NCI-H146 treated with DMSO at 0.1 percent for 48 hours (cell line): ENCODE data around the gene ZSCAN29.
A peak's percentile ranks its signal among the peaks of the same experiment; 100 is the strongest.
"Not testable (repeated sequence)": the region's sequence is repeated elsewhere in the genome, so short reads cannot be mapped to it uniquely, and the experiment has no call there.

ENCODE experiments used
- DNase-seq: peaks from one replicate; lab custom pipeline; 2025; ENCODE audit not compliant: unreplicated experiment; lab: John Stamatoyannopoulos, UW

The ZSCAN29 gene

DNA sequence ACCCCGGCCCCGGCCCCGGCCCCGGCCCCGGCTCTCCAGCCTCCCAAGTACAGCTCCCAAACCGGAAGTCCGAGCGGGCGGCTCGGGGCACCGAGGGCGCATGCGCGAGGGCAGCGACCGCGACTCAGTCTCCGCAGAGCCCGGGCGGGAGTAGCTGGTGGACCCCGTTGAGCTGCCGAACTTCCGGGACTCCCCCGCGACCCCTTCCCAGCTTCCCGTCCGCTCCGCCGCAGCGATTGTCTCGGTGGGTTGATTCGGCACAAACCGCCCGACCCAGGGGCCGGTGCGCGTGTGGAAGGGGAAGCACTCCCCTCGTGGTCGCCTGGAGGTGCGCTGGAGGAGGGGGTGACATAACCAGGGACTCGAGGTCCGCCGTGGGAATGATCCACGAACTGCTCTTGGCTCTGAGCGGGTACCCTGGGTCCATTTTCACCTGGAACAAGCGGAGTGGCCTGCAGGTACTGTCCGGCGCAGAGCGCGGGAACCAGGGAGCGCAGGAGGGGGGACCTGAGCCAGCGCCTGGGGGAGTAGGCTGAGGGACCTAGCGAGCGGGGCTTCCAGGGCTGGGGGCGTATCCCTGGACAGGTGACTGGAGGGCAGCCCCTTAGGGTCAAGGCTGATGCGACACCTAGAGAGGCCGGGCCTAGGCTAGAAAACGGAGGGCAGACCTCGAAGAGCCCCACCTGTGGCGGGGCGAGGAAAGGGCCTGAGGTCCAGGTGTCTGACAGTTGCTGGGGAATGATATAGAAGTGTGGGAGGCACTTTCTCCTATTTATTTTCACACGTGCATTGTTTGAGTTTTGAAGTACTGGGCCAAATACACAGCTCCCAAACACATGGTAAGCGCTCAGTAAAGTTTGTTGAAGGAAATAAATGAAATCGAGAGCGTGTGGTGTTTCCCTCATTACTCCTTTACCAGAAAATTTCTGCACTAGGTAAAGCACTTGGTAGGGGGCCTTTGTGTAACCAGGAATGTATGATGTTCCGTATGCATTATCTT is at the start of gene ZSCAN29, which contains the start of gene TUBGCP4:
TSS of gene ZSCAN29 (minus strand) at position 69 of the 1,000 bp plus-strand sequence. CDS start 1,130 bp downstream, outside the sequence.
TSS of gene TUBGCP4 (plus strand) at position 127 of the 1,000 bp plus-strand sequence. CDS start at position 381, 254 bp downstream.
- peak; percentile 72 for DNase-seq

DNA sequence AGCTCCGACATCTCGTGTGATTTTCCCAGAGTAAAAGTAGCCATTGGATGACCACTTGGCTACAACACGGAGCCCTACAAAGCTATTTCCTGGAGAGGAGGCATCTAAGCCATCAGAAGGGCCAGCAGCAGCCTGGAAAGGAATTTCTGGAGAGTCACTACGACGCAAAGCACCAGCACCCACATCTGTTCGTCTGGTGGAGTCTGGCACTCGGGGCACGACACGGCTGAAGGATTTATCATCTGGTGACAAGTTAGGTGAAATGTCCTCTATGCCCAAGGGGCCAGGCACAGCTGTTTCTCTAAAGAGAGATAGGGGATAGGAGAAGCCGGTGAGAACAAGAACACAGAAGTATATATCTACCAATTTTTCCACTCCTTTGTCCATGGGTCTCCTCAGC is 49.6 kb upstream of the ZSCAN29 start:
- DNase-seq = no peak

DNA sequence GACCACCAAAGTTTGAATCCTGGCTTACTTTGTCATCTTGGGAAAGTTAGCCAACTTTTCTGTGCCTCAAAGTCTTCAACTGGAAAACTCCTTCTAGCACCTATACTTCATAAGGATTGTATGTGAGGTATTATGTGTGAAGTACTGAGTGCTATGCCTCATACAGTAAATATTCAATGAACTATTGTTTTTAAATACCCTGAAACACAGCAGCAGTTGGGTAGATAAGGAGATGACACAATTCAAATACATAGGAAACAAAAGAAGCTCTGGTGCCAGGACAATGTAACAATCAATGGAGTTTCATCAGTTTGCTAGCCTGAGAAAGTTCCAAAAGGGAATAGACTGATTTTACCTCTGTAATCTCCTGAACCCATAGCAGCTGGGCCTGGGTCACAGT is 43.4 kb upstream of the ZSCAN29 start:
- no peak for DNase-seq

DNA sequence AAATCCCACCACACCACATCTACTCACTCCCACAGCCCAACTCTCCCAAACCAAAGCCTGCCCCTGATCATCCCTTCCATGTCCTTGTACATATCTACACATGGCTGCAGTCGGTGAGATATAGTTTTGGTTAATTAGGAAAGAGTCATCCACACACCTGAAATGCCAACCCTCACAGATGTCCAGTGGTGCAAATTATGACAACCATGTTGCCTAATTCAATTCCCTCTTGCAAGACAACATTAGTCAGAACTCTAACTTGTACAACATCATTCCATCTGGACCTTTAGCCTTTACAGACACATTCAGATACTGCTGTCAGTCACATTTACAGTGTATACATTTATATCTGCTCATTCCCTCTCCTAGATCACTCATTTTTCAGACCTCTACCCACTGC is 41.3 kb upstream of the ZSCAN29 start:
- no peak for DNase-seq

DNA sequence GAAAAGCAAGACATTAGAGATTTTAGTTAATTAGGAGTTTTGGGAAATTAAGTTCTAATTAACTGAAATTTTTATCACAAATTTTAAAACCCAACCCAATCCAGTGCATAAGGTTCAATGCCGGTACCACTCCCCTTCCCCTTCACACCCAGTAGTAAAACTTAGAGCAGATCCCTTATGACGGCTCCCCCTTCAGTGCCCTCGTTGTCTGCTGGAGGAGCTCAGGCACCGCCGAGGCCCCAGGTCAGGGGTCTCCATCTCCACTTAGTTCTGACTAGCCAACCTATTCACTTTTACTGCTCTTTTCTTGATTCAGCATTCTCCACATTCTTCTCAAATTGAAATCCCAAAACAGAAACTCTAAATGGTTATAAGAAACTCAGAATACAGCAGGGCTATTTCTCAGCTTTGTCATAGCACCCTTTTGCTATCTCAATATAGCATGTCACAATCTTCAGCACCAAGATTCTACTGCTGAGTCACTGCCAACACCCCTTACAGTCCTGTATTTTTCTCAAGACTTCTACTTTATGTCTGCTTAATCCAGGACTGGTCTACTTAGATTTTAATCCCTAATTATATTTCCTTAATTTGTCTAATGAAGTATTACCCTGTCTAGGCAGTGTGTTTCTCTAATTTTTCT is 39.9 kb upstream of the ZSCAN29 start:
- no peak for DNase-seq

DNA sequence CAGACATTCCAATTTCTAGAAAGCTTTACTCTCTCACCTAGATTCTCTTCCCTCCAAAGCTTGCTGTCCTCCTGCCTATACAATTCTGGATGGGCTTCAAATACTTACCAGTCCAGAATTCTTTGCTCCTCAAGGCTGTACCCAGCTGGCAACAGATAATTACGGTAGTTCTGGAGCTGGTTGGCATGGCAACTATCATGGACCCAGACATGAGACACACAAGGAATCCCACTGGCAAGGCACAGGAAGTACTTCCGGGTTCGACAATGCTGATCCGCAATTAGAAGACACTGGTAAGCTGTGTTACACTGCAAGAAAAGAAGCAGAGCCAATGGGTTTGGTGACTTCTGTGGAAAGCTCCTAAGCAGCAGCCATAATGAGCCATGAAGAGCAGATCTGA is 37.9 kb upstream of the ZSCAN29 start:
- DNase-seq = no peak

DNA sequence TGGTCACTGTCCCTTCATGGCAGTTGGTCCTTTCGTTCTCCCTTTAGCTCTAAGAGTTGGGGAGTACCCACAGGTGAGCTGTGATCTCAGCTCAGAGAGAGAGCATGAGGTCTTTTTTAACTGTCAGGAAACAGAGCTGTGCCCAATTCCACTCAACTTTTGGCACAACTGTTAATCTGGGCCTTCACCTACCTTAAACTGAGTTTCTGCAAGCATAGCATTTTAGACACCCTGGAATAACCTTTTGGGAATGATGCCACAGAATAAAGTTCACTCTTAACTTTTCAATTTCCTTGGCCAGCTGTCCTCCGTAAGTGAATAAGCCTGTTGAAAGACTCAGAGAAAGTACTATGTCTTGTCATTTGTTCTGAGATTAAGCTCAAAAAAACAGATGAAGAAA is 36.0 kb upstream of the ZSCAN29 start:
- no peak for DNase-seq

DNA sequence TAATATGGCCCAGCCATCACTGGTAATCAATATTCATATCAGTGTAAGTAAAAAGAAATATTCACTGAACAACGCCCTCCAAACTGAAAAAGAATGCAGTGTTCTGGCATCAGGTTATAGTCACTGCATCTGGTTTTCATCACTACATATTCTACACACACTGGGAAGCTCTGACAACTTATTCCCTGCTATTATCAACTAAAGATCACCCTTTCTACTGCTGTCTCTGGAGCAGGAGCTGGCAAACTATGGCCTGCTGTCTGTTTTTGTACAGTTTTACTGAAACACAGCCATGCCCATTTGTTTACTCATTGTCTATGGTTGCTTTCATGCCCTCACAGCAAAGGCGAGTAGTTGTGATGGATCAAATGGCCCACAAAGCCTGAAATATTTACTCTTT is 35.3 kb upstream of the ZSCAN29 start:
- DNase-seq = no peak

DNA sequence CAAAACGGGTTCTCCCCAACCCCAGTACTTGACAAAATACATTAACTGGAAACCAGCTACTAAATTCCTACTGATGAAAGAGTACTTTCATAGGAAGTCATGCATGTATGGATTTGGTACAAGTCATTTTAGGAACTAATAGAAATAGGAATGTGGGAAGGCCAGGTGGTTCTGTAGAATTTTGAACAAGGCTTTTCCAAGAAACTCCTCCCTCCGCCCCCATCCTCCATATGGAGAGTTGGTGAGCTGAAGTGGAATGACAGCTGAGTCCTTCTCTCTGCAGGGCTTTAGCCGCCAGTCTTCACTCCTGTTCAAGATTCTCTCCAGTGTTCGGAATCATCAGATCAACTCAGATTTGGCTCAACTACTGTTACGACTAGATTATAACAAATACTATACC is 33.3 kb upstream of the ZSCAN29 start:
- no peak for DNase-seq

DNA sequence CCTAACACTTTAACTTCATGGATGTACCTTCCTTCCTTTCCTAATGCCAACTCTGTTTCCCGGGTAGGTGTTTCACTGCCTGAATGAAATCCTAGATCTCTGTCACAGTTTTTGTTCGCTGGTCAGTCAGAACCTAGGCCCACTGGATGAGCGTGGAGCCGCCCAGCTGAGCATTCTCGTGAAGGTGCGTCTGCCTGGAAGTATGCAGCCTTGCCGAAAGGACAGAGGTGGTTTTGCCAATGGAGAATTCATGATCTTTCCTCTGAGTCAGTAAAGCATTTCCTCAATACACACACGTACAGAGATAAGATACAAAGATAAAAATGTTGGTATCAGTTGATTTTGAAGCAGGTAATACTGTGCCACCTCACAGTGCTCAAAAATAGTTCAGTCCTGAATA is 32.8 kb upstream of the ZSCAN29 start:
- DNase-seq = no peak

DNA sequence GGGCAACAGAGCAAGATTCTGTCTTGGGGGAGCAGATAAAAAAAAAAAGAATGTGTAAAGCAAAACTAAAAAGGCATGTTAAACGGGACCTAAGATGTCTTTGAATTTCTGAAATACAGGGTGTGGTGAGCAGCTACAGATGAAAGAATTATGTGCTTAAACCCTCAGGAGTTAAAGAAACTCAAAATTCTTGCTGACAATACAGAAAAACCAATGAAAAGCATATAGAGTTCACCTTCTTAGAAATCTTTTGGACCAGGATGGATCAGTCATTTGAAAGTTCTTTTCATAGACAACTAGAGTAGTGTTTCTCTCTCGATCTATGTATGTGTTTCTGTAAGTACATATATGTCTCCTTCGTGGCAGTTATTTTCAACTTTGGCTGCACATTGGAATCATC is 31.4 kb upstream of the ZSCAN29 start:
- no peak for DNase-seq

DNA sequence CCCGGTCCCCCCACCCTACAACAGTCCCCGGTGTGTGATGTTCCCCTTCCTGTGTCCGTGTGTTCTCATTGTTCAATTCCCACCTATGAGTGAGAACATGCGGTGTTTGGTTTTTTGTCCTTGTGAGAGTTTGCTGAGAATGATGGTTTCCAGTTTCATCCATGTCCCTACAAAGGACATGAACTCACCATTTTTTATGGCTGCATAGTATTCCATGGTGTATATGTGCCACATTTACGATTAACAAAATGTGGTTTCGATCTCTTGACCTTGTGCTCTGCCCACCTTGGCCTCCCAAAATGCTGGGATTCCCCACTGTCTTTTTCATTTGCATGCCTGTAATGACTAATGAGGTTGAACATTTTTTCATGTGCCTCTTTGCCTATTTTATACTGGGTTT is 22.7 kb upstream of the ZSCAN29 start:
- not testable (repeated sequence) for DNase-seq

DNA sequence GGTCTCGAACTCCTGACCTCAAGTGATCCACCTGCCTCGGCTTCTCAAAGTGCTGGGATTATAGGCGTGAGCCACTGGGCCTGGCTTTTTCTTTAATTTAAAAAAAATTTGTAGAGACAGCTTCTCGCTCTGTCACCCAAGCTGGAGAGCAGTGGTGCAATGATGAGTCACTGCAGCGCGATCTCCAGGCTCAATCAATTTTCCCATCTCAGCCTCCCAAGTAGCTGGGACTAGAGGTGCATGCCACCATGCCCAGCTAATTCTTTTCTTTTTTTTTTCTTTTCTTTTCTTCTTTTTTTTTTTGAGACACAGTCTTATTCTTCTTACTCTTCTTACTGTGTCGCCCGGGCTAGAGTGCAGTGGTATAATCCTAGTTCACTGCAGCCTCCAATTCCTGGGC is 19.9 kb upstream of the ZSCAN29 start:
- DNase-seq = no peak

DNA sequence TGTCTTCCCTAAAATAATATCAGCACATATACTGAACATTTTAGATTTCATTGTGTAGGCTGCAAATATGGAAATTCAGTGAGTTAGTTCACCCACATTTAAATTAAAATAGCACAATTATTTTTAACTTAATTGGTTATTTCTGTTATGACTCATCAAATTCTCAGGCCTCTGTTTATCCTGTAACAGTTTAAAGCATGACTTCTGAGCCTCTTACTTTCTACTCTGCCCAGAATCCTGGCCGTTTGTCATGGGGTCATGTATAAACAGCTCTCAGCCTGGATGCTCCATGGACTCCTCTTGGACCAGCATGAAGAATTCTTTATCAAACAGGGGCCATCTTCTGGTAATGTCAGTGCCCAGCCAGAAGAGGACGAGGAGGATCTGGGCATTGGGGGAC is 12.2 kb upstream of the ZSCAN29 start:
- no peak for DNase-seq

DNA sequence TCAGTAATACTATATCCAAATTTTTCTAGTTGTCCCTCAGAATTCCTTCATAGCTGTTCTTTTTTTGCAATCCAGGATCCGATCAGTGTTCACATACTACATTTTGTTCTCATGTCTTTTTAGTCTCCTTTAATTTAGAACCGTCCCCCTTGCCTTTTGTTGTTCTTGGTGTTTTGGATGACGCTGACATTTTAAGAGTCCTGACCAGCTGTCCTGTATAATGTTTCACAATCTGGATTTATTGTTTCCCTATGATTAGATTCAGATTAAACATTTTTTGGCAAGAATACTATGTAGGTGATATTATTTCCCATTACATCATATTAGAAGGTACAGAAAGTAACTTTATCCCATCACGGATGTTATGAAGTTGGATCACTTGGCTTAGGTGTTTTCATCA is 11.5 kb upstream of the ZSCAN29 start:
- DNase-seq = no peak

DNA sequence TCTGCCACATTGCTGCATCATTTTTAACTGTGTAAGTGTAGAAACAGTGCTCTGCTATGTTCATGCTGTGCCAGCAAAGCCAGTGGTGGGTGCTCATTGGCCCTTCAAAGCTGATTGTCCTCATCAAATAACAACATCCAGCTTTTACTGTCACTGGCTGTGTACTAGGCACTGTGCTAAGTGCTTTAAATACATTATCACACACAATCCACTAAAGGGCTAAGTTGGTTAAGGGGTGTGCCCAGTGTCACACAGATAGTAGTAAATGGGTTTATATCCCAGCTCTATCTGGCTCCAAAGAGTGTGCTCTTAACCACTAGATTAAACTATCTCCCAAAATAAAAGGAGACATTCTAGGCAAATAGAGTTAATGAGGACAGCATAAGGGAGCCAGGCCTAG is 7.8 kb upstream of the ZSCAN29 start:
- DNase-seq = no peak

DNA sequence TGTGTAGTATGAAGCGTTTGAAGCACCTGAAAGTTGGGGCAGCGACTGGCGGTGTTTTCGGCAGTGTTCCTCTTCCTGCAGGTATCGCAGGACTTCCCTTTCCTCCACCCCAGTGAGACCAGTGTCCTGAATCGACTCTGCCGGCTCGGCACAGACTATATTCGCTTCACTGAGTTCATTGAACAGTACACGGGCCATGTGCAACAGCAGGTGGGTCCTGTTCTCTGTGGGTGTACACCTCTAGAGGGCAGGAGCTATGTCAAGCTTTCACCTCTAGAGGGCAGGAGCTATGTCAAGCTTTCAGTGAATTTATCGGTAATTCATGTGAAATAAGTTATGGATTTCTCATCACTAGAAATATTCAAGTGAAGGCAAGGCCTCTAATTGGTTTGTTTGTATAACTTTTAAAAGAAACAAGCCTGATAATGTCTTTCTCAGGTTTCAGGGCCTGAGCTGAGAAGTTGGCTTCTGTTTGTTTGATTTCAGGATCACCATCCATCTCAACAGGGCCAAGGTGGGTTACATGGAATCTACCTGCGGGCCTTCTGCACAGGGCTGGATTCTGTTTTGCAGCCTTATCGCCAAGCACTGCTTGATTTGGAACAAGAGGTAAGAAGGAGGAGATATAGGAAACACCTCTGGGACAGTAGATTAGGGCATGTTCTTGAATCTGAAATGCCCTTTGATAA is 5.3 kb upstream of the ZSCAN29 start:
- DNase-seq = no peak

DNA sequence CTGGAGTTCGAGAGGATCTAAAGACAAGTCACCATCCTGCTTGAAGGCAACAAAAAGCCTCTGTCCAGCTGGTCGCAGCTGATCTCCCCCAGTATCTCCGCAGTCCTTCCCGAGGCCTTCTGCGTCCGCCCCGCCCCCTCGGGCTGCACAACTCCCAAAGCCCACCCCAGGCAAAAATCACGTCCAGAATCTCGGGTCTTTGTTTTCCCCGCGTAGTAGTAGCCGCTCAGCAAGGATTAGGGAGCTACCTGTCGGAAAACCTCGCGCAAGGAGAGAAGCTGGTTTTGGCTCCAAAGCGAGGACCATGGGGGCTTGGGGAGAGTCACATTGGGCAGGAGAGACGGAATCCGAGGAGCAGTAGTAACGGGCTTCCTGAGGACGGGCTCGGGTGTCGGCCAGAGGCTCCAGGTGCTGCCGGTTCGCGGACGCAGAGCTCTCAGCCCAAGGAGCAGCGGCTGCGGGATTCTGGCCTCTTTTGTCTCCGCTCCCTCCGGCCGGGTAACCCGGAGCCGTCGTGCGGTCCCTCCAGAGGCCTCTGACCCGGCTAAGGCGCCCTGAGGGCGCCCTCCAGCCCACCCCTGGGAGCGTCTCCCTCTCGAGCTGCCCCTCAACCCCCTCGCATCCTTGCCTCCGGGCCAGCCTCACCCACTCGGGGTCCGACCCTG is 401 bp downstream of the ZSCAN29 start:
- DNase-seq = no peak

DNA sequence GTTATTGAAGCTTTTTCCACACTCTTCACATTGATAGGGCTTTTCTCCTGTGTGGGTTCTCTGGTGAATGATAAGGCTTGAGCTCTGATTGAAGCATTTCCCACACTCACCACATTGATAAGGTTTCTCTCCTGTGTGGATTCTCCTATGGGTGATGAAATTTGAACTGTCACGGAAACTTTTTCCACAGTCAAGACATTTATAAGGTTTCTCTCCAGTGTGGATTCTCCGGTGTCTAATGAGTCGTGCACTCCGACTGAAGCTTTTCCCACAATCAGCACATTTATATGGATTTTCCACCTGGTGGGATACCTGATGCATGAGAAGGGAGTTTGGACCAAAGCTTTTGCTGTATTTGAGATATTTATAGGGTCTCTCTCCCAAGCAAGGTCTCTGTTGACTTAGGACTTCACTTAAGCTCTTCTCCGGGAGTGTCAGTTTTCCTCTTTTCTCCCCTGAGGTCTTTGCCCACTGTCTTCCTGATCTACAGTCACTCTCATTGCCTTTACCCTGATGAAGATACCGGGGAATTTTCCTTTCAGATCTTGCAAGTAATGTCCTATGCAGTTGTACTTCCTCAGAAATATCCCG is 9.4 kb downstream of the ZSCAN29 start:
- DNase-seq = no peak

DNA sequence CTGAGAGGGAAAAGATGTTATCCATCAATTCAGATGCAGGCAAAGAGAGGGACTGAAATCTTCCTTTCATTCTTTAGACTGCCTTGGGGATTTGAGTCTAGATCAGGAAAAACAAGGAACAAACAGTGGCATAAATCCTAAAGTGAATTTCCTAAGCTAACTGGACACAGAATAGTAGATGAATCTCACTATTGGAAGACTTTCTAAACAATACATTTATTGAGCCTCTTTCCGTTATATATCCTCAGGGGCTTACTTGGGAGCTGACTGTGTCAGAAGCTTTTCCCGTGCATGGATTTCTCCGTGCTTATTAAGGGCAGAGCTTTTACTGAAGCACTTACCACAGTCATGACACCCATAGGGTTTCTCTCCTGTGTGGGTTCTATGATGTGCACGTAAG is 10.0 kb downstream of the ZSCAN29 start:
- DNase-seq = no peak
